ENCODE results near the gene RFC4. TPM values are rescaled to one million over a fixed set of nuclear protein-coding genes. Genes with fewer than 3 reads are reported as not detected.

The RFC4 gene
- total and polyA plus RNA-seq, 4 donors: 12.2 to 16.9 (median 13.3) TPM

DNA sequence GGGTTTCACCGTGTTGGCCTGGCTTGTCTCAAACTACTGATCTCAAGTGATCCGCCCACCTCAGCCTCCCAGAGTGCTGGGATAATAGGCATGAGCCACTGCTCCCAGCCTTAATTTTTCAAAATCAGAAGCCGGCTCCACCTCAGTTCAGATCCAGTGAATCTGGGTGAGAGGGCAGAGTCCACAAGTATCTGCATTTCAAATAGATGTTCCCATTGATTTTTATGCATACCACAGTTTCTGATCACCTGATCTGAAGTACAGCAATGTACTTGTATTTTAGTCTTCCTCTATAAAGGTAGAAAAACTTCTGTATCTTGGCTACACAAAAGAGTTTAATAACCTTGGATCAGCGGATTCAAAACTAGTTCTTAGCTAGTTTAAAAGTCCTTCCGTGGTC is 27.1 kb downstream of the RFC4 start:
- Histone ChIP-seq H3K36me3 (ENCODE audit: control insufficient read depth in 4 of 4, insufficient read depth in 4 of 4, low read length in 4 of 4) (peaks cover 0 to 7% (median under 1%) of the 10 kb centered on the region in 4 donors), H3K9ac (ENCODE audit: insufficient read depth in 1 of 2, low read length in 2 of 2) (no peak overlapping the region), H3K4me3 (no peak overlapping the region), H3K9me3 (ENCODE audit: control insufficient read depth in 4 of 4, insufficient read depth in 3 of 4, low read length in 3 of 4) (no peaks in the 10 kb centered on the region), H3K4me1 (ENCODE audit: control insufficient read depth in 5 of 5, insufficient read depth in 5 of 5, low read length in 5 of 5) (peaks cover 0 to 4% (median 0%) of the 10 kb centered on the region in 5 donors), H3K27ac (ENCODE audit: low read depth in 1 of 2, low read length in 1 of 2) (no peak overlapping the region), H3K27me3 (ENCODE audit: control insufficient read depth in 3 of 3, insufficient read depth in 3 of 3, low read length in 2 of 3) (no peaks in the 10 kb centered on the region)
- DNase-seq: no peak
- 93 to 98% methylated on average over 5 of the region's 5 CpGs for WGBS, 2 donors
- TF ChIP-seq, protein P1, sequence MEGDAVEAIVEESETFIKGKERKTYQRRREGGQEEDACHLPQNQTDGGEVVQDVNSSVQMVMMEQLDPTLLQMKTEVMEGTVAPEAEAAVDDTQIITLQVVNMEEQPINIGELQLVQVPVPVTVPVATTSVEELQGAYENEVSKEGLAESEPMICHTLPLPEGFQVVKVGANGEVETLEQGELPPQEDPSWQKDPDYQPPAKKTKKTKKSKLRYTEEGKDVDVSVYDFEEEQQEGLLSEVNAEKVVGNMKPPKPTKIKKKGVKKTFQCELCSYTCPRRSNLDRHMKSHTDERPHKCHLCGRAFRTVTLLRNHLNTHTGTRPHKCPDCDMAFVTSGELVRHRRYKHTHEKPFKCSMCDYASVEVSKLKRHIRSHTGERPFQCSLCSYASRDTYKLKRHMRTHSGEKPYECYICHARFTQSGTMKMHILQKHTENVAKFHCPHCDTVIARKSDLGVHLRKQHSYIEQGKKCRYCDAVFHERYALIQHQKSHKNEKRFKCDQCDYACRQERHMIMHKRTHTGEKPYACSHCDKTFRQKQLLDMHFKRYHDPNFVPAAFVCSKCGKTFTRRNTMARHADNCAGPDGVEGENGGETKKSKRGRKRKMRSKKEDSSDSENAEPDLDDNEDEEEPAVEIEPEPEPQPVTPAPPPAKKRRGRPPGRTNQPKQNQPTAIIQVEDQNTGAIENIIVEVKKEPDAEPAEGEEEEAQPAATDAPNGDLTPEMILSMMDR (IDR thresholded peaks at IDR 0.05; ENCODE audit: control extremely low read depth, extremely low read depth): no peak
- no peak for ATAC-seq (ENCODE audit: insufficient read depth, low FRiP score)

DNA sequence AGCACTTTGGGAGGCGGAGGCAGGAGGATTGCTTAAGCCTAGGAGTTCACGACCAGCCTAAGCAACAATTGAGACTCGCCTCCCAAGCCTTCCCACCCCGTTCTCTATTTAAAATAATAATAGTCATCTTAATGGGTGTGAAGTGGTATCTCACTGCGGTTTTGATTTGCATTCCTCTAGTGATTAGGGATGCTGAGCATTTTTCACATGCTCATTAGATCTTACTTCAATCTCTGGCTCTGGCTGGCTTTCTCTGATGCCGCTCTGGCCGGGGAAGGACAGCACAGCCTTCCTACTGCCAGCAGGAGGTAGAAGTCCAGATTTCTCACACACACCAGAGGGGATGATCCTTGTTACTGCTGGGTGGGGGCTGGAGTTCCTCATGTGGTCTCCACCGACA is 30.3 kb downstream of the RFC4 start:
- Histone ChIP-seq H3K27me3 (ENCODE audit: control insufficient read depth in 3 of 3, insufficient read depth in 3 of 3, low read length in 2 of 3) (no peaks in the 10 kb centered on the region), H3K36me3 (ENCODE audit: control insufficient read depth in 4 of 4, insufficient read depth in 4 of 4, low read length in 4 of 4) (no peaks in the 10 kb centered on the region), H3K27ac (ENCODE audit: low read depth in 1 of 2, low read length in 1 of 2) (no peak overlapping the region), H3K9ac (ENCODE audit: insufficient read depth in 1 of 2, low read length in 2 of 2) (no peak overlapping the region), H3K4me1 (ENCODE audit: control insufficient read depth in 5 of 5, insufficient read depth in 5 of 5, low read length in 5 of 5) (peaks cover 0 to 4% (median 0%) of the 10 kb centered on the region in 5 donors), H3K4me3 (no peak overlapping the region), H3K9me3 (ENCODE audit: control insufficient read depth in 4 of 4, insufficient read depth in 3 of 4, low read length in 3 of 4) (no peaks in the 10 kb centered on the region)
- 71 to 72% methylated on average over 8 of the region's 8 CpGs for WGBS, 2 donors
- TF ChIP-seq, protein P1 (IDR thresholded peaks at IDR 0.05; ENCODE audit: control extremely low read depth, extremely low read depth): no peak
- DNase-seq (no peak), ATAC-seq (ENCODE audit: insufficient read depth, low FRiP score) (no peak)

DNA sequence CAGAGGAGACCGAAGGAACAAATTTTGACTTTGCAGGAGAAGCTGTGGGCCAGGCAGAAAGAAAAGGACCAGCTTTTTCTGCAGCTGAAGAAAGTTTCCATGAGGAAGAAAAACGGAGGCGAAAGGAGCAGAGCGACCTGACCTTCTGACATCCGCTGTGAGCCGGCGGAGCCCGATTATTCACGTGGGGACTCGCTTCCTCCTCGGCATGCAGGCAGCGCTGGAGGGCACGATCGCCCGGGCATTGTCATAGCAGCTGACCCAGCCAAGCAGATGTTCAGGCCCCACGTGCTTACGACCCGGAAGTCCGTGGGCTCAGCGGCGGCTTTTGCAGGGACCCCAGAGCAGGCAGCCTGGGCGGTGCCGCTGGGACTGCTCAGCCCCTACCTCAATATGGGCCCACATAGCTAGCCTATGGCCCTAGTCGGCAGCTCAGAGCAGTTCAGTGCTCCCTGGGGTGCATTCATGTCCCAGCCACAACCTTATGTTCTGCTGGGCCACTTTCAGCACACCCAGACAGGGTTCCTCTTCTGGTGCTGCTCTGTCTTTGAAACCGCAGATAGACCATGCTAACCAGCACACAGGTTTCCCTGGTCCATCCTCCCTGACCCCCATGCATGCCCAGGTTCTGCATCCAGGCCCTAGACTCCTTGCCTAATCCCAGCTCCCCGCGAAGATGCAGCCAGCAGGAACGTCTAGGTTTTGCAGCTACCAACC is 33.4 kb downstream of the RFC4 start:
- TF ChIP-seq, protein P1 (IDR thresholded peaks at IDR 0.05; ENCODE audit: control extremely low read depth, extremely low read depth): no peak
- no peaks in the 10 kb centered on the region for H3K36me3 ChIP-seq (ENCODE audit: control insufficient read depth in 4 of 4, insufficient read depth in 4 of 4, low read length in 4 of 4)
- peak overlapping the region in 1 of 2 donors; percentile 35 for H3K27ac ChIP-seq (ENCODE audit: low read depth in 1 of 2, low read length in 1 of 2)
- DNase-seq: peak; percentile 37 to 68 (median 53)
- ATAC-seq (ENCODE audit: insufficient read depth, low FRiP score): peak; percentile 78
- H3K9ac ChIP-seq (ENCODE audit: insufficient read depth in 1 of 2, low read length in 2 of 2): no peak overlapping the region
- no peaks in the 10 kb centered on the region for H3K9me3 ChIP-seq (ENCODE audit: control insufficient read depth in 4 of 4, insufficient read depth in 3 of 4, low read length in 3 of 4)
- peaks cover 0 to 4% (median 0%) of the 10 kb centered on the region in 5 donors for H3K4me1 ChIP-seq (ENCODE audit: control insufficient read depth in 5 of 5, insufficient read depth in 5 of 5, low read length in 5 of 5)
- peak overlapping the region; percentile 21 for H3K4me3 ChIP-seq
- 17 to 20% methylated on average over 28 of the region's 28 CpGs for WGBS, 2 donors
- no peaks in the 10 kb centered on the region for H3K27me3 ChIP-seq (ENCODE audit: control insufficient read depth in 3 of 3, insufficient read depth in 3 of 3, low read length in 2 of 3)
